Activated CD4-positive, alpha-beta T cell treated with anti-CD3 and anti-CD28 coated beads, Interleukin-2, Interleukin-6, amounts not matched to agents 100 ng/mL and 50 ng/mL, durations not matched to agents 16 hours and 8 hours (primary cell): ENCODE data around the gene RHPN2.
A peak's percentile ranks its signal among the peaks of the same experiment; 100 is the strongest.

Experiments used
- DNase-seq: peaks from one replicate; pipeline ENCODE4 v3.0.0-alpha.2; 2020

RHPN2 gene

DNA sequence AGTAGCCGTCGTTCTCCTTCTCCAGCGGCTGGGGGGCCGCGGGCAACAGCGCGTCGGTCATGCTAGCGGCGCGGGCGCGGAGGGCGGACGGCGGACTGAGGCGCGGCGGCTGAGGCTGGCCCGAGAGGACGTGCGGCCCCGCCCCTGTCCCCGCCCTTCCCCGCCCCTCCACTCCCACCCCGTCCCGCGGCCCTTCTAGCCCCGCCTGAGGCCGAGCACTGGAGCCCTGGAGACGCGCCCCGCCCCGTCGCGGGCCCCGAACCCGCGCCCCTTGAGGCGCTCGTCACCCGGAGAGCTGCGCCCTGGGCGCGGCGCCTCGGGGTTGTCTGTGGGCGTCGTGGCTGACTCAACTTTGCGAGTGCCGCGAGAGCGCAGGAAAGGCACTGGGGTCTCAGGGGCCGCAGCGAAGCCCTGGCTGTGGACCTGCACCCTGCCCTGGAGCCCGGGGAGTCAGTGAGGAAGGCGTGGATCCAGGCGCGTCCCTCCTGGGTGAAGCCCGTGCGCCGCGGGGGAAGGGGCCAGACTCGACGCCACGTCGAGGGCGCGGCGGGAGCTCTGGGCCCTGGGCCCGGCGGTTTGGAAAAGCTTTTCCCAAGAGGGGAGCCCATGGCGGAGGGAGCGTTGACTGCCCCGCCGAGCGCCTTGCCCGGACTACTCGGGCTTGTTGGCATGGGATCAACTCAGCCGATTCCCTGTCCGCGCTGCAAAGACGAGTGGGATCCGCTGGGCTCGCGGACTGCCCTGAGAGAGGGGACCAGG lies at the start of gene RHPN2:
RHPN2 (minus strand) TSS at position 97 of the 759 bp plus-strand sequence; CDS start at position 61, 36 bp downstream.
- DNase-seq: peak; percentile 69

DNA sequence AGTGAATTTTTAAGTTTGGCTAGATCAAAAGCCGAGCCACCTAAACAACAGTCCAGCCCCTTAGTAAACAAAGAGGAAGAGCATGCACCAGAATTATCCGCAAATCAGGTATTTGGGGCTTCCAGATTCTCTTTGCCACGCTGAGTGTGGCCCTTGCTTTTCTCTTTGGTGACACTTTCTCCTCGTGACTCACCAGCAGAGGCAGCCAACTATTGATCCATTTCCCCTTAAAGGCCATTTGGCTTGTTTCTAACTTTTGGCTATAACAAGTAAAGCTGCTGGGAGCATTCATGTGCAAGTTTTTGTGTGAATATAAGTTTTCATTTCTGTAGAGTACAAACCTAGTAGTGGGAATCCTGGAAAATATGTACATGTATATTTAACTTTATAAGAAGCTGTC lies 49.6 kb upstream of the RHPN2 start:
- no peak for DNase-seq

DNA sequence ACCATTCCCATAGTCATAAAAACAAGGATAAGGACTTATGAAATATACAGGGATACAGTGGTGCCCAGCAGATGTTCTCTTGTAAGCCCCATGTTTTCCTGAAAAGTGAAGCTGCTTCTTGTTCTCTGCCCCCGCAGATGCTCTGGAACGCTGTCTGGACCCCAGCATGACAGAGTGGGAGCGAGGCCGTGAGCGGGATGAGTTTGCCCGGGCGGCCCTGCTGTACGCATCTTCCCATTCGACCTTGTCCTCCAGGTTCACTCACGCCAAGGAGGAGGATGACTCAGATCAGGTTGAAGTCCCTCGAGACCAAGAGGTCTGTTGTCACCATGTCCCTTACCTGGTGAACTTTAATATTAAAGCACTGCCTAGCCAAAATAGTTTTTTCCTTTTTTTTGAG lies 46.9 kb upstream of the RHPN2 start:
- no peak for DNase-seq

DNA sequence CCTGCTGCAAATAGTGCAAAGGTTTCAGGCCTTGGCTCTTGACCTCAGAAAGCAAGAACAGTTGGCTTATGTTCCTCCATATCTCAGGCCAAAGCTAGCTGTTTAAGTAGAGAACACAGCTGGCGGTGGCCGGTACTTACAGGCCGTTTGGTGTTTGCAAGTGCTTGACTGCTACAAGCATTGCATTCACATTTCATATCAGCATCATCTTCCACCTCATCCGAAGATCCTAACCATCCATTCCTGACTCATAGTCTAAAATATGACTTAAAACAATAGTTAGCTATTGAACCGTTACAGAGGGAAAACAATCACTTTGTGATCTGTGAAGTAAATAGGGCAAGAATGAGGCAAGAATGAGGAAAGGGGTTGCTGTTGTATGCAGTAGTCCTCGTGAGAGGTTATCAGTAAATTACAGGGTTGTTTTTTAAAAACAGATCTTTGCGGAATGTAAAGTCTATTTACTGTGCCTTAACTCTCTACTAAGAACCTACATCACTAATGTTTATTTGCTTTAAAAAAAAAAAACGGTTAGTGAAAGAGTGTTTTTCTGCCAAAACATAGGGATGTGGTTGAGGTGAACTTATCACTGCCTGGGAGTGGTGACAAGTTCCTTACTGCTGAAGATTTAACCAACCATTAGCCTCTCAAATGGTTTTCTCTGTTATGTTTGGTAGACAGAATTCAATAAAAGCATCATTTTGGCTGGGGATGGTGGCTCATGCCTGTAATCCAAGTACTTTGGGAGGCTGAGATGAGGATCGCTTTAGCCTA lies 45.6 kb upstream of the RHPN2 start:
- DNase-seq: no peak

DNA sequence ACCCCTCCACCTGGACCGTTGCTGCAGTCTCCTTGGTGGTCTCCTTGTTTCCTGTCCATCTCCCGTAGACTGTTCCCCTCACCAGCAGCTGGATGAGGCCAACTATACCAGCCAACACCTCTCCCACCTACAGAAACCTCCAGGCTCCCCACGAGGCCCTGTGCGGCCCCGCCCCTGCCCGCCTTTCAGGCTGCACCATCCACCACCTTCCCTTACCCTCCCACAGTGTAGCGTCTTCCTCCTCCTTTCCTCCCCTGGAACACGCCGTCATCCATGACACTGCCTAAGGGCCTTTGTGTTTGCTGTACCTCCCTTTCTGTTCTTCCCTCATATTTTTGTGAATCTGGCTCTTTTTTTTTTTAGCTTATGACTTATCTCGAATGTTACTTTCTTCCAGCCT lies 43.5 kb upstream of the RHPN2 start:
- DNase-seq: no peak

DNA sequence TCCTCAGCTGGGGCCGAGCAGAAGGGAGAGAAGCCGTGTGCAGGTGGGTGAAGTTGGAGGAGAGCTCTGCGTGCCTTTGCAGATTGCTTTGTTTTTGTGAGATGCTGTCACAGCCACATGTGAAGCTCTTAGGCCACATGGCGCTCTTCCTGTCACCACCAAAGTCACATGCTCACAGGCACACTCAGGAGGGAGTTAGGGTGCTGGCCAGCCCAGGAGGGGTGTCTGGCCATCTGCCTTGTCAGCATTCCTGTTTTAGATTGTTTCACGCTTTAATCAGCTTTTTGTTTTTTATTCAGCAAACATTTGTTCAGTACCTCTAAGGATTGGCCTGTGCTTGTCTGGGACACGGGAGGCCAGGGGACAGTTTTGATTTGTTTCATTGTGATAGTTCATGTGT lies 38.2 kb upstream of the RHPN2 start:
- DNase-seq: no peak

DNA sequence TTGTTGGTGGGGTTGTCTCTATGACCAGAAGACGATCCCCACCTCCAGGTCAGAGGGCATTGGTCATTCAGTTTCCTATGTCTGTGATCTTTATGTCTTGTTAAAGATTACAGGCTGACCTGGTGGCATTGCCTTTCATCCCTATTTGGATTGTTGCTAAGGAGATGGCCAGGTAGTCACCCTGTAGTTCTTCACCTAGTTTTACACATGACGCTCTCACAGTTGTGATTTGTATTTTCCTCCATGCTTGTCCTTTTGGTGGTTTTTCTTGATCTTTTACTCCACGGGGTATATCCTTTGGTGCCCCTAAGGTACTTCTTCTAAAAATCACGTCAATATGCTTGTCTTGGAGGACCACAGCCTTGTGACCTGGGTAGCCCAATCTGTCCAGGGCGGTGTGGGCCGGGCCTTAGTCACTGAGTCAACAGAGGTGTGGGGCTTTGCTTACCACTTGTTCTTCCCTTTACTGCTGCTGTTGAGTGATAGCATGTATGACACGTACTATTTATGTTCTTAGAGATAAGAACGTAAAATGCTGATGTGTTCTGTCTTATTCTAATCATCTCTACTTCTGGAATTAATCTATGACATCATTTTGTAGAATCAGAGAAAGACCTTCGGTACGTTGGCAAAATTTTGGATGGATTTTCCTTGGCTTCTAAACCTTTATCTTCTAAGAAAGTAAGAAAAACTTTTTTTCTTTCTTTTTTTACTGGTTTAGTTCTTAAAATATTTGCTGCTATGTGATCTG lies 36.4 kb upstream of the RHPN2 start:
- no peak for DNase-seq

DNA sequence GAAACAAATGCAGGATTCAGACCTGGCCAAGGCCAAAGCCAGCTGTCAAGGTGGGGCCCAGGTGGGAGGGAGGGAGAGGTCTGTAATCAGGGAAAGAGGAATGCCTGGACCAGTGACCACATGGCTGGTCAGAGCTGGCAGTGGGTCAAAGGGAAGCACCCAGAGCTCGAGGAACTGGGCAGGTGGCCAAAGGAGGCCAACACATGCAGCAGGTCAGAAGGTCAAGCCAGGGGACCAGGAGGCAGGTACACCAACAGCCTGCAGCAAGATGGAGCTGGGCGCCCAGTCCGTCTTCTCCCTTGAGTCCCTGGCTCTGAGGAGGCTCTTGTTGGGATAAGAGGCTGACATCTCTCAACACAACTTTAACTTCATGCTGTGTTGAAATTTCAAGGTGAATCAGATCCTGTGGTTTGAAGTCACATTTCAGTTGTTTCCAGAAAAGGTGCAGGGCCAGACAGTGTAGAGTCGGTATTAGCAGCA lies 33.4 kb upstream of the RHPN2 start:
- DNase-seq: no peak

DNA sequence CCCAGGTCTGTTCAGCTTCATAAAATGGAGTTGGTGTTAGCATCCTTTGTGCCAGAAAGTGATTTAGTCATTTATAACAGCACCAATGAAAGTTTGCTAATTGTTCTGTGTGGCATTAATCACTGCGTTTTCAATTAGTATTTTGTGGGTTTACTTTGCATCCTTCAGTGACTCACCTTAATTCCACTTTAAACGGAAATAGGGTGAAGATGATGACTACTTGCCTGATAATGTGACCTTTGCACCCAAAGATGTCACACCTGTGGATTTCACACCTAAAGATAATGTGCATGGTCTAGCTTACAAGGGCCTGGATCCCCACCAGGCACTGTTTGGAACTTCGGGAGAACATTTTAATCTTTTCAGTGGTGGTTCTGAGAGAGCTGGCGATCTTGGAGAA lies 31.3 kb upstream of the RHPN2 start:
- no peak for DNase-seq

DNA sequence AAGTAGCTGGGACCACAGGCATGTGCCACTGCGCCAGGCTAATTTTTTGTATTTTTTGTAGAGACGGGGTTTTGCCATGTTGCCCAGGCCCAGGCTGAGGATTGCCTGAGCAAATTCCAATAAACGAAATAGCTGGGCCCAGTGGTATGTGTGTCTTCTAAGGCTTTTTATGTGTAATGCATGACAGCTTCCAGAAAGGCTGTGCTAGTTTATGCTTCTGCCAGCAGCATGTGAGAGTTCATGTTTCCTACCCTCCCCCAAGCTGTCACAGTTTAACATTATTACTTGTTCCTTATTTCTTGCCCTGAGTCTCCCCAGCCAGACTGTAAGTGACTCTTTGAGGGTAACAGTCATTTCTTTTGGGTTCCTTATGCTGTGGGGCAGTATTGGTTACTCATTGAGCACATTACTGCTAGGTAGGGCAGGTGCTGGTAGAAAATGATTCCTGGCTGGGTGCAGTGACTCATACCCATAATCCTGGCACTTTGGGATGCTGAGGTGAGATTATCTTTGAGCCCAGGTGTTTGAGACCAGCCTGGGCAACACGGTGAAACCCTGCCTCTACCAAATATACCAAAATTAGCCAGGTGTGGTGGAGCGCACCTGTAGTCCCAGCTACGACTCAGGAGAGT lies 29.9 kb upstream of the RHPN2 start:
- no peak for DNase-seq

DNA sequence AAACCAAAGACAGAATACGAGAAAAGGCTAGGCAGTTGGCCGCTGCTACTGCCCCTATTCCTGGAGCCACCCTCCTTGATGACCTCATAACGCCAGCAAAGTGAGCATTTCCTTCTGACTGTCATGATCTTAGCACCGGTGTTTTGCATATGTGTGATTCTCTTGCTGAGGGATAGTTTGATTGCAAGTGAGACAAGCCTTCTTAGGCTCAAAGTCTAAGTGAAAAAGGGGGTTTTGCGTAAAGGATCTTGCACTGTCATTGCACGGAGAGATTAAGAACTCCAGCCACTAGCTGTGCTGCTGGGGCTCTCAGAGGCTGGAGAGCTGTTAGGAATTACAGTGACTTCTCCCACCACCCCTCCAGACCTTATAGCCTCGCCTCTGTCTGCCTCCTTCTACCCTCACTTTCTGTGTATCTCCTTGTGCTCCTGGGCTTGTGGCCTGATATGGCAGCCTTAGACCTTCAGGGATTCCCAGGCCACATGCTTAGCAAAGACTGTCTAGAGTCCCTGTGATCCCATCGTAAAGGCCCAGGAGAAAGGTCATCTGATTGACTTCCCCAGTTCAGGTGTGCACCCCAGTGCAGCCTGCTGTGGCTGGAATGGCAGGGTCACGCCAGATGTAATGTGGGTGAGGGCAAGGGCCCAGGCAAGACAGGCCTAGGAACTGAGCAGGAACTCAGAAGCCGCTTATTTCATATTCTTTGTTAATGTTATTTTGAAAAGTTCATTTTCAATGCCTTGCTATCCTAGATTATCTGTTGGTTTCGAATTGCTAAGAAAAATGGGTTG lies 28.9 kb upstream of the RHPN2 start:
- DNase-seq: no peak

DNA sequence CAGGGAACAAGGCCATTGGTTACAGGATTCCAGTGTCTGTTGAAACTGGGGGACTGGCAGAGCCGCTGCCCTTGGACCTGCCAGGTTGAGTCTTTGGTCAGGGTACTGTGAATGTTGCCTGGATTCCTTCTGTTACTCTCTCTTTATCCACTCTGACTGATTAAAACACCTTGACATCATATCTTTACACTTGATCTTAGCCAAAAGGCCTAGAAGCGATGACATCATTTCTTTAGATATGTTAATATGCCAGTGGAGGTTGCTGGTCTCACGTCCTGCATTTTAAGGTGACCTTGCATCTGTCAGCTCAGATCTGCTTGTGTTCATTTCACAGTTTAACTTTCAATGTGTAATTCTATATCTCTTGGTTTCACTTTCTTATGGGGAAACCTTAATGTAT lies 25.5 kb upstream of the RHPN2 start:
- no peak for DNase-seq

DNA sequence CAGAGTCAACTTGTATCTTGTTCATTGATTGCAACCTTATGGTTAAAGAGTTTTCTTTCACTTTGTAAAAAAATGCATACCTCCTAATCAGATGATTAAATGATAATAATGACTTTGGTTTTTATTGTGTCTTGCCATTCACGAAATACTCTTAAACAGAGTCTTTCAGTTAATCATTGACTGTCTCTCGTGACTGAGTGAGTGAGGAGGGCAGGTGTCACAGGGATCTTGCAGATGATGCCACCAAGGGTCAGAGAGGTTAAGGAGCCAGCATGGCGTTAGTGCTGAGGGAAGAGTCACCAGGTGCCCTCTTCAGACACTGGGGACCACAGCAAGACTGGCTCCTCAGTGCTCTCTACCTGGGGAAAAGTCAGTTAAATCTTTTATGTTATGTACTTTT lies 24.3 kb upstream of the RHPN2 start:
- no peak for DNase-seq

DNA sequence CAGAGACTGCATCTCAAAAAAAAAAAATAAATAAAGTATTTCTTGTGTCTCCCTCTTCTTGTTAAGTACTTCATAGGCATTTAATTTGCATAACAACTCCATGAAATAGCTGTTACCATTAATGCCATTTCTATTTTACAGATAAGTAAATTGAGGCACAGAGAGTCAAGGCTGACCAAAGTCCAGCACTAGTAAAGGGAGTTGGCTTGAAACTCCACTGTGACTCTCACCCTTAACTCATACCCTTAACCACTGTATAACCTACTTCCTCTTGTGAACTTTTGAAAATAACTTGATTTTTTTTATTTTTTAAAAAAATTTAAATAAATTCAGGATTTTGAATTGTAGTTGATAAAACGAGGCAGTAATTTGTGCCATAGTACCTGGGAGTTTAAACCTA lies 22.3 kb upstream of the RHPN2 start:
- no peak for DNase-seq

DNA sequence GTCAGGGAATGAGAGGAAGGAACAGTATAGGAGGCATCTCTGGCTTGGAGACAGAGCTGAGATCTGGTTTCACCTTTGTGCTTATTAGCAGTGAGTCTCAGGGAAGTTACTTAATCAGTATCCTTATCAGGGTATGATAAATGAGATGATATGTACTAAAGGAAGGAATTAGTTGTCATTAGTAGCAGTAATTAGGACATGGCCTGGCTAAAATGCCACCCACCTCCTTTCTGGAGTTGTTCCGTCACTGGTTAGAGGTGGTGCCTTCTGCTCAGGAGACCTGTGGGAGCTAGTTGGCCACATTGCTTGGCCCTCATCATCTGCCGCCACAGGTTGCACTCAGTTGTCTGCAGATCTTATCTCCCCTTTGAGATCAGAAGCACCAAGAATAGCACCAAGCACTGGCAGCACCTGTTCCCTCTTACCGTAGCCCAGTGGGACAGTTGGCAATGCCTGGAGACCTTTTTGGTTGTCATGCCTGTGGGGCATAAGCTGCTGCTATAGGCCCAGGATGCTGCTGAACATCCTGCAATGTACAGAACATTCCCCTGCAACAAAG lies 21.0 kb upstream of the RHPN2 start:
- DNase-seq: no peak

DNA sequence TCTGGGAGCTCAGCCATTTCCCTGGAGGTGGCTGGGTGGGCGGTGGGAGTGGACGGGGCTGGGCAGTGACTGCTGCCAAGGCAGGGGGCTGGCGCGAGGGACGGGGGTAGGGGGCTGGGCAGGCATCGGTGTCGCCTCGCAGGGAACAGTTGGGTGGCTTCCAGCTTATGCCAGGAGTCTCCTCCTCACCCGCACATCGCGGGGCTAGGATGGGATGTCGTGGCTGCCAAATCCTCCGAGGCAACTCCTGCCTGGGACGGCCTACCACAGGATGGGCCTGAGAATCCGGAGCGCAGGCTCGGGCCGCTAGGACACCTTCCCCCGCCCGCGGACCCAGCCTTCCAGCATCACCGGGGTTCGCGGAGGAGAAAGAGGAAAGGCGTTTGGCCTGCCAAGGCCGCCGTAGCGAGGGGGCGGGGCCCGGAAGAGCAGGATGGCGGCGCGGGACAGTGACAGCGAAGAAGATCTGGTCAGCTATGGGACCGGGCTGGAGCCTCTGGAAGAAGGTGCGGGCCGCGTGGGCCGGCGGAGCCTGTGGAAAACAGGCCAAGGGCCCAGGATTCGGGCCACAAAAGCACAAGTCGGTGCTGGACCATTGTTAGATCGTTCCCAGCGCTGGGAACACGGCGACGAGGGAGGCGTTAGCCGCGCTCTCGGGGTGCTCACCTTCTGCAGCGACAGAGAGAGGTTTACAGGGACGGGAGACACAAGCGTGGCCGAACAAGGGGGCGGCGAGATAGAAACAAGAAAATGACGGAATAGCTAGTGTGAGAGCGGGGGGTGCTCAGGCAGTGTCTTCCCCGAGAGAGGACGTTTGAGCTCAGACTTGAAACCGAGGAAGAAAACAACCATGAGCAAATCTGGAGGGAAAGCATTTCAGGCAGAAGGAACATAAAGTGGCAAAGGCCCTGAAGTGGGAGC lies 16.3 kb upstream of the RHPN2 start, which contains the start of gene GPATCH1:
GPATCH1 (plus strand) TSS at position 421 of the 921 bp plus-strand sequence; CDS start at position 434, 13 bp downstream.
- peak; percentile 92 for DNase-seq

DNA sequence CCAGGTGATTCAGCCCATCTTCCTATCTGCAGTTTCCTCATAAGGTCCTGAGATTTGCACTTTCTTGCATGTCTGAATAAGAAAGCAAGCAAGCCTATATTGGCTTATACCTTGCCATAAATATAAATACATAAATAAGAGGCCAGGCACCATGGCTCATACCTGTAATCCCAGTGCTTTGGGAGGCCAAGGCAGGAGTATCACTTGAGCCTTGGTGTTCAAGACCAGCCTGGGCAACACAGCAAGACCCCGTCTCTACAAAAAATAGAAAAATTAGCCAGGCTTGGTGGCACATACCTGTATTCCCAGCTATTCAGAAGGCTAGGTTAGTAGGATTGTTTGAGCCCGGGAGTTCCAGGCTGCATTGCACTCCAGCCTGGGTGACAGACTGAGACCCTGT lies 10.8 kb upstream of the RHPN2 start:
- no peak for DNase-seq

DNA sequence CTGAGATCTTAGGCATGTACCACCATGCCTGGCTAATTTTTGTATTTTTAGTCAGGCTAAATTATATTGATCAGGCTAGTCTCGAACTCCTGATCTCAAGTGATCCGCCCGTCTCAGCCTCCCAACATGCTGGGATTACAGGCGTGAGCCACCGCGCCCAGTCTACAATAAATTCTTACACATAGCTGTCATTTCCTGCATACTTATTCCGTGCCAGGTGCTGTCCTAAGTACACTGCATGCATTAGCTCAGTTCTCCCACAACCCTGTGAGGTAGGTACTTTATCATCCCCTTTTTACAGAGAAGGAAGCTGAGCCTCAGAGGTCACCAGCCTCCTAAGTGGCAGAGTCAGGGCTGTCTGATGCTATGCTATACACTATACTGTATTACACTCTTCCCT lies 7.2 kb upstream of the RHPN2 start:
- no peak for DNase-seq

DNA sequence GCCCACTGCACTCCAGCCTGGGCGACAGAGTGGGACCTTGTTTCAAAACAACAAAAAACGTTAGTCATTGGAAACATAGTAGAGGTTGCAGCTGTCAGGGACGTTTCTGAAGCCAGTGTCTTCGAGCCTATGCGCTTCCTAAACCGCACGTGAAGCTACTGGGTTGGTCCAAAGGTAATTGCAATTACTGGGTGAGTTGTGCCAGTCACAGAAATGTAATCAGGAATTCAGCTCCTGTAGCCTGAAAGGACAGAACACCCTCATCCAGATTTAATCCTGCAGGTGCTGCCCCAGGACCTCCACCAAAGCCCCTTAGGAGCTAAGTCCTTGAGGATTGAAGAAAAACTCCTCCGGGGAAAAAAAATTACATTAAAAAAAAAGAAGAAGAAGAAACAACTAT lies 2.4 kb upstream of the RHPN2 start:
- DNase-seq: no peak

DNA sequence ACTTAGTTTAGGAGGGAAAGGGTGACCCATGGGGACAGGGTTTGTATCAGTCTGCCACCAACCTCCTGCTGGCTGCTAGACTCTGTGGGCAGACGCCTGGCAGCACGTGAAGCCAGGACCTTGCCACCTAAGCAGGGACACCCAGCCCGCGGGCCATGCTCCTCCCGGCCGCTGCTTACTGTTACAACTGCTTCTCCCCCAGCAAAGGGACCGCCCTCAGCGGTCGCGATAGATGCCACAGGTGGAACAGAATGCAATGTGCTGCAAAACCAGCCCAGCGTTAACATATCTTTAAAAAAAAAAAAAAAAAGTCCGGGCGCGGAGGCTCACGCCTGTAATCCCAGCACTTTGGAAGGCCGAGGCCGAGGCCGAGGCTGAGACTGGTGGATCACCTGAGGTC lies 1.9 kb upstream of the RHPN2 start:
- DNase-seq: no peak

DNA sequence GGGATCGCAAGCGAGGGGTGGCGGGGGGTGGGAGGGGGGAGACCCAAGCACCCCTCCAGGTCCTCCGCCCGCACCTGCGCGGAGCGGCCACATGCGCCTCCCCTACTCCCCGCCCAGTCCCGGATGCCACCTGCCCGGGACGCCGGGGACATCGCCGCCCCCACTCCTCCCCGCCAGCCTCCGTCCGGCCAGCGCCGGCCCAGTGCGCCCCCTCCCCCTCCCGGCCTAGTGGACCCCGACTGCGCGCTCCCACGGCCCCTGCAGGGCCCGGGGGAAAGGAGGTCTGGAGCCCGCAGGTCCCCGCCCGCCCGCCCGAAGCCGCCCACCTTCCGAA lies 263 bp downstream of the RHPN2 start:
- DNase-seq: peak; percentile 15
